GM12878 (cell line): ENCODE measurements around the gene ITPR2. TPM values are rescaled to one million over a fixed set of nuclear protein-coding genes. Genes with fewer than 3 reads are reported as not detected.

Source experiments
- ATAC-seq: fragments of 200-7000 bp; cut with Tn5 transposase; 3 replicates; pipeline ENCODE4 v1.9.1; 2020; ENCODE audit warnings: mild to moderate bottlenecking, moderate library complexity
- BruUV-seq: library from RNA; stranded (reverse); fragments of 400-500 nt; replicated peaks from 2 replicates; lab custom pipeline; 2021; lab: Mats Ljungman, UMichigan
- CTCF ChIA-PET: fragments of 300-600 bp; sonication (Branson Sonifier 250); formaldehyde crosslinking; extraction: SDS; loops from one replicate; lab custom pipeline; 2021; ENCODE audit warnings: inconsistent platforms; lab: Yijun Ruan, JAX
- POLR2A ChIA-PET: fragments of 350-600 bp; formaldehyde crosslinking; extraction: SDS; loops from one replicate; lab custom pipeline; 2021; ENCODE audit warnings: inconsistent platforms; lab: Charles Lee
- RAD21 ChIA-PET: fragments of 300-600 bp; sonication (Branson Sonifier 250); formaldehyde crosslinking; loops from one replicate; lab custom pipeline; 2023; ENCODE audit warnings: antibody characterized with exemption; ENCODE audit not compliant: unreplicated experiment; lab: Charles Lee
- SMC1A ChIA-PET: fragments of 300-600 bp; sonication (Branson Sonifier 250); formaldehyde crosslinking; loops from one replicate; lab custom pipeline; 2023; ENCODE audit not compliant: unreplicated experiment, uncharacterized antibody; lab: Charles Lee
- DNase-seq: peaks from one replicate; pipeline ENCODE4 v3.0.0-alpha.2; 2011; ENCODE audit warnings: low read depth, low spot score
- FAIRE-seq: peaks from 3 replicates; lab custom pipeline; 2011; peaks lifted over from hg19 to GRCh38; lab: Jason Lieb, UNC
- H2AFZ ChIP-seq: 2 replicates; pipeline ENCODE4 v1.6.0; 2011; ENCODE audit warnings: low read depth, low read length, control low read depth; ENCODE audit not compliant: control insufficient read depth
- H3K27ac ChIP-seq: 2 replicates; pipeline ENCODE4 v1.5.1; 2011; ENCODE audit warnings: control low read depth; ENCODE audit not compliant: control insufficient read depth, insufficient read depth
- H3K27me3 ChIP-seq, 2 experiments: replicated peaks in 1 of 2; 2 replicates each; pipeline versions ENCODE4 v1.6.0 to v1.6.1; 2011; ENCODE audit warnings: low read length in 1 of 2; ENCODE audit not compliant: control insufficient read depth in 2 of 2, insufficient read depth in 2 of 2
- H3K36me3 ChIP-seq, 2 experiments: 2 replicates each; pipeline ENCODE4 v1.5.1; 2011; ENCODE audit warnings: low read length in 1 of 2; ENCODE audit not compliant: control insufficient read depth in 2 of 2, insufficient read depth in 2 of 2
- H3K4me1 ChIP-seq: 2 replicates; pipeline ENCODE4 v1.6.1; 2011; ENCODE audit warnings: mild to moderate bottlenecking, low read length, moderate library complexity, mixed read lengths; ENCODE audit not compliant: control insufficient read depth, insufficient read depth
- H3K4me2 ChIP-seq: 2 replicates; pipeline ENCODE4 v1.6.0; 2011; ENCODE audit warnings: control low read depth; ENCODE audit not compliant: control insufficient read depth, insufficient read depth
- H3K4me3 ChIP-seq: fragments of 200-600 bp; sonication (generic); 2 replicates; pipeline ENCODE4 v1.5.1; 2016
- H3K79me2 ChIP-seq: 2 replicates; pipeline ENCODE4 v1.6.0; 2011; ENCODE audit warnings: low read length; ENCODE audit not compliant: control insufficient read depth, insufficient read depth
- H3K9ac ChIP-seq: 2 replicates; pipeline ENCODE4 v1.8.0; 2011; ENCODE audit warnings: low read length, control low read depth, mixed read lengths; ENCODE audit not compliant: control insufficient read depth, insufficient read depth
- H3K9me3 ChIP-seq: replicated peaks from 3 replicates; pipeline ENCODE4 v1.5.1; 2011; ENCODE audit warnings: mild to moderate bottlenecking, low read length; ENCODE audit not compliant: control insufficient read depth, insufficient read depth
- H4K20me1 ChIP-seq: 2 replicates; pipeline ENCODE4 v1.6.0; 2011; ENCODE audit not compliant: control insufficient read depth, insufficient read depth
- ATF7 ChIP-seq: fragments of 450-650 bp; IDR thresholded peaks from 2 replicates; pipeline ENCODE4 v1.6.1; 2016; ENCODE audit warnings: low read depth, mild to moderate bottlenecking
- BACH1 ChIP-seq: fragments of 450-650 bp; IDR thresholded peaks from 2 replicates; pipeline ENCODE4 v1.6.1; 2017; ENCODE audit warnings: mild to moderate bottlenecking, borderline replicate concordance
- EGR1 ChIP-seq, 2 experiments: IDR thresholded peaks; 1 replicate in 1 of 2; 2 replicates in 1 of 2; pipeline ENCODE4 v1.6.1; 2011 to 2012; ENCODE audit warnings: low read depth in 2 of 2, low read length in 2 of 2, borderline replicate concordance in 1 of 2, mild to moderate bottlenecking in 1 of 2, moderate library complexity in 1 of 2
- HDAC2 ChIP-seq: fragments of 200-600 bp; sonication (generic); IDR thresholded peaks from 2 replicates; pipeline ENCODE4 v1.6.1; 2017
- JUND ChIP-seq: IDR thresholded peaks from 2 replicates; pipeline ENCODE4 v1.6.1; 2012; ENCODE audit warnings: low read depth, mild to moderate bottlenecking, low read length, improper control_type of control experiment, moderate library complexity
- PBX3 ChIP-seq: IDR thresholded peaks from 2 replicates; pipeline ENCODE4 v1.6.1; 2011; ENCODE audit warnings: mild to moderate bottlenecking, low read depth, low read length, moderate library complexity; ENCODE audit not compliant: insufficient replicate concordance
- RAD51 ChIP-seq: fragments of 450-650 bp; IDR thresholded peaks from 2 replicates; pipeline ENCODE4 v1.6.1; 2016; ENCODE audit warnings: moderate library complexity, mild to moderate bottlenecking, inconsistent platforms
- RB1 ChIP-seq: fragments of 450-650 bp; formaldehyde crosslinking; IDR thresholded peaks from 2 replicates; pipeline ENCODE4 v1.6.1; 2017; ENCODE audit warnings: mild to moderate bottlenecking, borderline replicate concordance
- RFX5 ChIP-seq: IDR thresholded peaks from 2 replicates; pipeline ENCODE4 v1.6.1; 2011; ENCODE audit warnings: low read depth, low read length, improper control_type of control experiment
- RUNX3 ChIP-seq: IDR thresholded peaks from 2 replicates; pipeline ENCODE4 v1.6.1; 2012; ENCODE audit warnings: low read length, inconsistent platforms
- SKIL ChIP-seq: fragments of 450-650 bp; IDR thresholded peaks from 2 replicates; pipeline ENCODE4 v1.6.1; 2017; ENCODE audit warnings: mild to moderate bottlenecking, low read depth, inconsistent platforms; ENCODE audit not compliant: poor library complexity, severe bottlenecking
- SP1 ChIP-seq: IDR thresholded peaks from one replicate; pipeline ENCODE4 v1.6.1; 2011; ENCODE audit warnings: low read depth, low read length
- USF1 ChIP-seq: IDR thresholded peaks from 2 replicates; pipeline ENCODE4 v1.6.1; 2011; ENCODE audit warnings: borderline replicate concordance, low read depth, mild to moderate bottlenecking, moderate library complexity, mixed read lengths, low read length; ENCODE audit not compliant: insufficient read depth; ENCODE audit errors: extremely low read length
- ZNF207 ChIP-seq: fragments of 450-650 bp; IDR thresholded peaks from 2 replicates; pipeline ENCODE4 v1.6.1; 2014; ENCODE audit warnings: antibody characterized with exemption, mild to moderate bottlenecking, borderline replicate concordance
- ZNF24 ChIP-seq: fragments of 450-650 bp; IDR thresholded peaks from 2 replicates; pipeline ENCODE4 v1.6.1; 2017; ENCODE audit warnings: antibody characterized with exemption, mild to moderate bottlenecking
- ZNF384 ChIP-seq: IDR thresholded peaks from 2 replicates; pipeline ENCODE4 v1.6.1; 2012; ENCODE audit warnings: low read depth, mild to moderate bottlenecking, low read length, improper control_type of control experiment, borderline replicate concordance
- whole genome bisulfite sequencing: methylation state at CpG from one replicate; pipeline ENCODE4 v1.1.6; 2016; ENCODE audit warnings: low lambda C conversion rate; ENCODE audit not compliant: insufficient replicate concordance, insufficient coverage; ENCODE audit errors: missing lambda C conversion rate; 5-methylcytosine and 5-hydroxymethylcytosine counted together
- in situ Hi-C: fragments of 300-500 bp; cut with MboI; formaldehyde crosslinking; loops from 9 replicates; pipeline ENCODE4 v1.14.3; 2018; ENCODE audit warnings: mixed read lengths
- intact Hi-C: fragments of 100-400 bp; cut with micrococcal nuclease; formaldehyde crosslinking; loops from one replicate; pipeline ENCODE4 v1.14.2; 2022; ENCODE audit not compliant: unreplicated experiment
- polyA plus RNA-seq, 11 experiments: library from polyadenylated mRNA; depleted of rRNA in 4 of 11; unstranded in 6 of 11; stranded (reverse) in 5 of 11; fragments of >200 nt; fragmentation: Nextera tagmentation in 4 of 11; fragmentation: Illumina TruSeq in 1 of 11; extraction: Ambion mirVana in 4 of 11; extraction: Trizol in 1 of 11; gene quantifications; 1 replicate in 1 of 11; 2 replicates in 10 of 11; pipeline versions ENCODE4 v1.2.1 to v1.2.3, GENCODE V29; 2011 to 2016; ENCODE audit warnings: inconsistent platforms in 2 of 11, missing spikeins in 2 of 11, low read depth in 1 of 11
- total RNA-seq, 4 experiments: library from RNA; depleted of rRNA in 3 of 4; stranded (reverse); fragments of >200 nt in 3 of 4; fragmentation: Illumina TruSeq in 1 of 4; extraction: Trizol in 1 of 4; gene quantifications; 2 replicates each; pipeline versions ENCODE4 v1.2.1 to v1.2.3, GENCODE V29; 2013 to 2021
- TF ChIP-seq, protein P1 (sequence below): IDR thresholded peaks from 2 replicates; pipeline ENCODE4 v1.6.1; 2011; ENCODE audit warnings: borderline replicate concordance, low read depth, mild to moderate bottlenecking, moderate library complexity, low read length; ENCODE audit not compliant: insufficient read depth, poor library complexity, severe bottlenecking

ITPR2 gene
- total and polyA plus RNA-seq, 10 of the 15 experiments (the other 5 are each of a cell fraction or from before 2014, with no cell fraction given): 7.5 to 76.2 (median 47.1) TPM

GRCh38 chr12:26773313-26774104 lies 59.5 kb downstream of the ITPR2 start:
- WGBS: 63% methylated on average over 3 of the region's 3 CpGs
- in situ Hi-C loops: no loop called here
- Histone ChIP-seq H3K4me2 (no peak overlapping the region), H3K27ac (peak overlapping the region; percentile 38; the same call in 1 of the 2 replicates), H3K9me3 (peaks cover 19% of the 10 kb centered on the region), H3K79me2 (peaks cover 4% of the 10 kb centered on the region), H4K20me1 (no peaks in the 10 kb centered on the region), H3K27me3 (no peaks in the 10 kb centered on the region), H2AFZ (no peak overlapping the region), H3K36me3 (peaks cover 2 to 6% of the 10 kb centered on the region in 2 experiments; a peak in 2 of 4 replicates), H3K4me1 (peaks cover 23% of the 10 kb centered on the region), H3K4me3 (no peak overlapping the region), H3K9ac (no peak overlapping the region)
- DNase-seq (no peak), ATAC-seq (peak; percentile 55), FAIRE-seq (no peak)
- RAD21 ChIA-PET: interaction anchor here (0.6 to 1.0 kb wide), 4 partner anchors 12 to 67 kb away, joined by 3 to 4 read pairs (median 4); no protein-coding TSS in a partner anchor
- SMC1A ChIA-PET: interaction anchor here (0.7 to 1.1 kb wide), 5 partner anchors 15 to 54 kb away, joined by 3 to 4 read pairs (median 4); no protein-coding TSS in a partner anchor
- POLR2A ChIA-PET: interaction anchor here (1.3 kb wide), 1 partner anchor 9 kb away, joined by 3 read pairs; no protein-coding TSS in a partner anchor
- BruUV-seq: no TSS peak
- 0 out of 2 replicates have a peak, but pooled peaks have one; percentile 4 for TF ChIP-seq RAD51
- TF ChIP-seq PBX3: no peak
- TF ChIP-seq RFX5: no peak
- no peak for TF ChIP-seq SP1
- no peak for TF ChIP-seq EGR1 (IDR thresholded peaks at IDR 0.05; ENCODE audit: borderline replicate concordance in 1 of 2, low read depth in 2 of 2, low read length in 2 of 2)
- 0 out of 2 replicates have a peak, but pooled peaks have one; percentile 12 for TF ChIP-seq RUNX3
- TF ChIP-seq ATF7: no peak
- no peak for TF ChIP-seq ZNF207
- no peak for TF ChIP-seq BACH1
- no peak for TF ChIP-seq JUND
- no peak for TF ChIP-seq USF1
- TF ChIP-seq, protein P1, sequence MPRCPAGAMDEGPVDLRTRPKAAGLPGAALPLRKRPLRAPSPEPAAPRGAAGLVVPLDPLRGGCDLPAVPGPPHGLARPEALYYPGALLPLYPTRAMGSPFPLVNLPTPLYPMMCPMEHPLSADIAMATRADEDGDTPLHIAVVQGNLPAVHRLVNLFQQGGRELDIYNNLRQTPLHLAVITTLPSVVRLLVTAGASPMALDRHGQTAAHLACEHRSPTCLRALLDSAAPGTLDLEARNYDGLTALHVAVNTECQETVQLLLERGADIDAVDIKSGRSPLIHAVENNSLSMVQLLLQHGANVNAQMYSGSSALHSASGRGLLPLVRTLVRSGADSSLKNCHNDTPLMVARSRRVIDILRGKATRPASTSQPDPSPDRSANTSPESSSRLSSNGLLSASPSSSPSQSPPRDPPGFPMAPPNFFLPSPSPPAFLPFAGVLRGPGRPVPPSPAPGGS: no peak
- no peak for TF ChIP-seq HDAC2
- TF ChIP-seq ZNF24: no peak
- TF ChIP-seq ZNF384: 0 out of 2 replicates have a peak, but pooled peaks have one; percentile 22
- TF ChIP-seq SKIL: no peak
- TF ChIP-seq RB1: no peak
- intact Hi-C loops: no loop called here
- CTCF ChIA-PET: interaction anchor here (0.9 to 1.3 kb wide), 2 partner anchors 23 to 35 kb away, joined by 3 to 4 read pairs; no protein-coding TSS in a partner anchor
